A549 (cell line): ENCODE measurements around the gene PRDM12. TPM values are rescaled to one million over a fixed set of nuclear protein-coding genes. Genes with fewer than 3 reads are reported as not detected.

Source experiments
- ATAC-seq, 2 experiments: fragments of 200-7000 bp in 1 of 2; fragments of >200 bp in 1 of 2; cut with Nextera tagmentation in 1 of 2; cut with Tn5 transposase in 1 of 2; 3 replicates each; pipeline versions ENCODE4 v1.8.0 to v1.9.1; 2018 to 2020; ENCODE audit warnings: mild to moderate bottlenecking in 1 of 2, moderate library complexity in 1 of 2
- CTCF ChIA-PET: fragments of 300-600 bp; sonication (Branson Sonifier 250); formaldehyde crosslinking; extraction: SDS; loops from one replicate; lab custom pipeline; 2021; ENCODE audit warnings: antibody characterized with exemption, inconsistent platforms; lab: Yijun Ruan, JAX
- POLR2A ChIA-PET: fragments of 350-600 bp; formaldehyde crosslinking; extraction: SDS; loops from one replicate; lab custom pipeline; 2021; ENCODE audit warnings: antibody characterized with exemption, inconsistent platforms; lab: Yijun Ruan, JAX
- DNase-seq, 2 experiments: peaks; one replicate each; pipeline versions ENCODE4 v3.0.0 to v3.0.0-alpha.2; 2011 to 2016; ENCODE audit warnings: low read depth in 1 of 2, low spot score in 1 of 2
- FAIRE-seq: peaks from 2 replicates; lab custom pipeline; 2011; peaks lifted over from hg19 to GRCh38; lab: Jason Lieb, UNC
- H3K27ac ChIP-seq, 2 experiments: fragments of >200 bp; sonication (Bioruptor Twin); formaldehyde crosslinking; 3 replicates each; pipeline ENCODE4 v1.5.1; 2016 to 2017
- H3K4me1 ChIP-seq: fragments of >200 bp; sonication (Bioruptor Twin); formaldehyde crosslinking; 3 replicates; pipeline ENCODE4 v1.6.1; 2016
- H3K4me2 ChIP-seq: fragments of >200 bp; sonication (Bioruptor Twin); formaldehyde crosslinking; 3 replicates; pipeline ENCODE4 v1.6.1; 2016
- H3K4me3 ChIP-seq: fragments of >200 bp; sonication (Bioruptor Twin); formaldehyde crosslinking; 3 replicates; pipeline ENCODE4 v1.5.1; 2016
- H3K9me3 ChIP-seq: fragments of >200 bp; sonication (Bioruptor Twin); formaldehyde crosslinking; 3 replicates; pipeline ENCODE4 v1.6.1; 2016
- CEBPB ChIP-seq, 2 experiments: fragments of >200 bp in 1 of 2; sonication (Bioruptor Twin) in 1 of 2; formaldehyde crosslinking in 1 of 2; IDR thresholded peaks; 2 replicates each; pipeline ENCODE4 v1.6.1; 2012 to 2016
- E2F6 ChIP-seq: IDR thresholded peaks from 2 replicates; pipeline ENCODE4 v1.6.1; 2012; ENCODE audit warnings: low read depth, borderline replicate concordance
- ELK1 ChIP-seq: fragments of 150-350 bp; IDR thresholded peaks from 2 replicates; pipeline ENCODE4 v1.6.1; 2014; ENCODE audit warnings: low read depth, mild to moderate bottlenecking, low read length
- HDAC2 ChIP-seq: fragments of 200-600 bp; sonication (generic); IDR thresholded peaks from 2 replicates; pipeline ENCODE4 v1.6.1; 2016
- HOXA7 ChIP-seq: fragments of 250-450 bp; sonication (Bioruptor Pico); IDR thresholded peaks from 2 replicates; pipeline ENCODE4 v1.5.0; 2020; ENCODE audit warnings: mild to moderate bottlenecking, moderate library complexity
- HOXB13 ChIP-seq: fragments of 250-450 bp; sonication (Bioruptor Pico); IDR thresholded peaks from 2 replicates; pipeline ENCODE4 v1.5.0; 2020; ENCODE audit warnings: low read depth, mild to moderate bottlenecking, moderate library complexity
- MAZ ChIP-seq: fragments of 150-350 bp; IDR thresholded peaks from 2 replicates; pipeline ENCODE4 v1.6.1; 2014; ENCODE audit warnings: antibody characterized with exemption, low read depth, low read length, borderline replicate concordance
- MYC ChIP-seq: IDR thresholded peaks from 2 replicates; pipeline ENCODE4 v1.6.1; 2012; ENCODE audit warnings: mild to moderate bottlenecking, inconsistent platforms, low read length, improper control_type of control experiment, borderline replicate concordance
- NPAS2 ChIP-seq: fragments of 250-450 bp; sonication (Bioruptor Pico); IDR thresholded peaks from 2 replicates; pipeline ENCODE4 v1.8.0; 2022; ENCODE audit warnings: mild to moderate bottlenecking, moderate library complexity, borderline replicate concordance
- NR3C1 ChIP-seq: fragments of >200 bp; sonication (Bioruptor Twin); formaldehyde crosslinking; IDR thresholded peaks from 3 replicates; pipeline ENCODE4 v1.6.1; 2017
- PBX3 ChIP-seq: IDR thresholded peaks from 2 replicates; pipeline ENCODE4 v1.6.1; 2012
- PHF8 ChIP-seq: fragments of 200-600 bp; sonication (generic); IDR thresholded peaks from 2 replicates; pipeline ENCODE4 v1.6.1; 2016; ENCODE audit warnings: low read depth, mild to moderate bottlenecking, antibody characterized with exemption, moderate library complexity, borderline replicate concordance
- POLR2A ChIP-seq: IDR thresholded peaks from 2 replicates; pipeline ENCODE4 v1.6.1; 2012; ENCODE audit warnings: mild to moderate bottlenecking, low read length
- TFCP2L1 ChIP-seq: fragments of 250-450 bp; sonication (Bioruptor Pico); IDR thresholded peaks from 2 replicates; pipeline ENCODE4 v1.5.0; 2021; ENCODE audit warnings: mild to moderate bottlenecking
- ZNF302 ChIP-seq: fragments of 250-450 bp; sonication (Bioruptor Pico); IDR thresholded peaks from 2 replicates; pipeline ENCODE4 v1.9.0; 2021; ENCODE audit warnings: inconsistent platforms, mild to moderate bottlenecking, moderate library complexity
- WGBS: methylation state at CpG from one replicate; pipeline ENCODE4 v1.1.6; 2017; ENCODE audit errors: missing lambda C conversion rate; 5-methylcytosine and 5-hydroxymethylcytosine counted together
- polyA plus RNA-seq, 4 experiments: library from polyadenylated mRNA; depleted of rRNA in 3 of 4; stranded (reverse); fragments of >200 nt; fragmentation: RNase III in 1 of 4; extraction: RNeasy Plus Mini Kit Qiagen cat#74134 plus additional on column Dnase treatment in 1 of 4; gene quantifications; 2 replicates in 3 of 4; 3 replicates in 1 of 4; pipeline ENCODE4 v1.2.3, GENCODE V29; 2011 to 2017
- TF ChIP-seq, protein P1 (sequence below): fragments of >200 bp; sonication (Bioruptor Twin); formaldehyde crosslinking; IDR thresholded peaks from 2 replicates; pipeline ENCODE4 v1.6.1; 2016
- TF ChIP-seq, protein P2 (sequence below): fragments of 250-450 bp; sonication (Bioruptor Pico); IDR thresholded peaks from 2 replicates; pipeline ENCODE4 v1.5.0; 2020; ENCODE audit warnings: low read depth, mild to moderate bottlenecking, moderate library complexity
- TF ChIP-seq, protein P3 (sequence below): fragments of >200 bp; sonication (Bioruptor Twin); formaldehyde crosslinking; IDR thresholded peaks from 3 replicates; pipeline ENCODE4 v1.6.1; 2016

The PRDM12 gene
- polyA plus RNA-seq, 2 of the 4 experiments (the other 2 are of a cell fraction) = 0.09 to 0.17 TPM

GRCh38 chr9:130627051-130627450 lies 37.3 kb upstream of the PRDM12 start:
- no peak for FAIRE-seq
- ATAC-seq = no peak
- no peaks in the 10 kb centered on the region for H3K4me1 ChIP-seq
- DNase-seq = no peak
- 96% methylated on average over 10 of the region's 10 CpGs for WGBS
- H3K4me2 ChIP-seq = no peak overlapping the region
- ChIA-PET CTCF (interaction anchor here (0.6 to 5.5 kb wide), 5 partner anchors 9 to 166 kb away, joined by 3 to 23 read pairs (median 12); no protein-coding TSS in a partner anchor), POLR2A (interaction anchor here (0.7 kb wide), 1 partner anchor 8 kb away, joined by 3 read pairs; no protein-coding TSS in a partner anchor)
- no peak overlapping the region for H3K27ac ChIP-seq
- H3K9me3 ChIP-seq = no peaks in the 10 kb centered on the region
- H3K4me3 ChIP-seq = no peak overlapping the region
- TF ChIP-seq HDAC2 (no peak), NR3C1 (no peak)
- TF ChIP-seq, protein P1, sequence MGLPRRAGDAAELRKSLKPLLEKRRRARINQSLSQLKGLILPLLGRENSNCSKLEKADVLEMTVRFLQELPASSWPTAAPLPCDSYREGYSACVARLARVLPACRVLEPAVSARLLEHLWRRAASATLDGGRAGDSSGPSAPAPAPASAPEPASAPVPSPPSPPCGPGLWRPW = no peak
- TF ChIP-seq, all 56 proteins: peak for 0

GRCh38 chr9:130627896-130628792 lies 36.2 kb upstream of the PRDM12 start:
- no peaks in the 10 kb centered on the region for H3K4me1 ChIP-seq
- no peak overlapping the region for H3K27ac ChIP-seq
- POLR2A ChIA-PET = no interaction called here
- FAIRE-seq = no peak
- DNase-seq = no peak
- no peaks in the 10 kb centered on the region for H3K9me3 ChIP-seq
- no peak for ATAC-seq
- TF ChIP-seq, protein P2, sequence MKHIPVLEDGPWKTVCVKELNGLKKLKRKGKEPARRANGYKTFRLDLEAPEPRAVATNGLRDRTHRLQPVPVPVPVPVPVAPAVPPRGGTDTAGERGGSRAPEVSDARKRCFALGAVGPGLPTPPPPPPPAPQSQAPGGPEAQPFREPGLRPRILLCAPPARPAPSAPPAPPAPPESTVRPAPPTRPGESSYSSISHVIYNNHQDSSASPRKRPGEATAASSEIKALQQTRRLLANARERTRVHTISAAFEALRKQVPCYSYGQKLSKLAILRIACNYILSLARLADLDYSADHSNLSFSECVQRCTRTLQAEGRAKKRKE (CRISPR knock-in tag) = no peak
- TF ChIP-seq MYC (no peak), POLR2A (no peak), HOXB13 (CRISPR knock-in tag) (no peak)
- TF ChIP-seq, all 56 proteins: peak for 0
- WGBS = 97% methylated on average over 23 of the region's 23 CpGs
- CTCF ChIA-PET = interaction anchor here (0.6 to 5.5 kb wide), 3 partner anchors 10 to 167 kb away, joined by 3 to 23 read pairs (median 12); no protein-coding TSS in a partner anchor
- H3K4me2 ChIP-seq = no peak overlapping the region
- H3K4me3 ChIP-seq = no peak overlapping the region

GRCh38 chr9:130629443-130630070 lies 34.8 kb upstream of the PRDM12 start:
- H3K4me2 ChIP-seq = no peak overlapping the region
- ChIA-PET CTCF (interaction anchor here (0.6 to 3.2 kb wide), 3 partner anchors 55 to 1701 kb away, joined by 3 to 12 read pairs (median 3); no protein-coding TSS in a partner anchor), POLR2A (no interaction called here)
- no peaks in the 10 kb centered on the region for H3K9me3 ChIP-seq
- DNase-seq (no peak), FAIRE-seq (no peak), ATAC-seq (no peak)
- no peaks in the 10 kb centered on the region for H3K4me1 ChIP-seq
- H3K4me3 ChIP-seq = no peak overlapping the region
- WGBS = 89% methylated on average over 13 of the region's 13 CpGs
- TF ChIP-seq TFCP2L1 (CRISPR knock-in tag) (no peak), NPAS2 (CRISPR knock-in tag) (no peak), E2F6 (no peak), ZNF302 (CRISPR knock-in tag) (no peak), MAZ (no peak), PBX3 (no peak), ELK1 (no peak), HOXA7 (CRISPR knock-in tag) (no peak), CEBPB (IDR thresholded peaks at IDR 0.05) (no peak), PHF8 (no peak)
- TF ChIP-seq, protein P1 = no peak
- TF ChIP-seq, protein P3, sequence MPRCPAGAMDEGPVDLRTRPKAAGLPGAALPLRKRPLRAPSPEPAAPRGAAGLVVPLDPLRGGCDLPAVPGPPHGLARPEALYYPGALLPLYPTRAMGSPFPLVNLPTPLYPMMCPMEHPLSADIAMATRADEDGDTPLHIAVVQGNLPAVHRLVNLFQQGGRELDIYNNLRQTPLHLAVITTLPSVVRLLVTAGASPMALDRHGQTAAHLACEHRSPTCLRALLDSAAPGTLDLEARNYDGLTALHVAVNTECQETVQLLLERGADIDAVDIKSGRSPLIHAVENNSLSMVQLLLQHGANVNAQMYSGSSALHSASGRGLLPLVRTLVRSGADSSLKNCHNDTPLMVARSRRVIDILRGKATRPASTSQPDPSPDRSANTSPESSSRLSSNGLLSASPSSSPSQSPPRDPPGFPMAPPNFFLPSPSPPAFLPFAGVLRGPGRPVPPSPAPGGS = no peak
- no peak overlapping the region for H3K27ac ChIP-seq
